GM23338 (cell line): Measurements from ENCODE around the gene GART. TPM values are rescaled to one million over a fixed set of nuclear protein-coding genes. Genes with fewer than 3 reads are reported as not detected.

Source experiments
- ATAC-seq: fragments of 200-7000 bp; cut with Tn5 transposase; 3 replicates; pipeline ENCODE4 v1.9.1; 2020
- DNase-seq: peaks from one replicate; pipeline ENCODE4 v3.0.0-alpha.2; 2015; ENCODE audit warnings: low spot score
- H2AFZ ChIP-seq: fragments of 200-600 bp; sonication (generic); 2 replicates; pipeline ENCODE4 v1.8.0; 2016; ENCODE audit warnings: antibody characterized with exemption, mild to moderate bottlenecking, moderate library complexity
- H3F3A ChIP-seq: fragments of 200-600 bp; sonication (generic); replicated peaks from 2 replicates; pipeline ENCODE4 v1.8.0; 2017; ENCODE audit warnings: antibody characterized with exemption, mixed run types, low read depth
- H3K27ac ChIP-seq: fragments of 200-600 bp; sonication (generic); 2 replicates; pipeline ENCODE4 v1.6.1; 2016; ENCODE audit warnings: low read depth
- H3K27me3 ChIP-seq: fragments of 200-600 bp; sonication (generic); 2 replicates; pipeline ENCODE4 v1.8.0; 2016; ENCODE audit warnings: mild to moderate bottlenecking, mixed run types, moderate library complexity; ENCODE audit not compliant: insufficient read depth
- H3K36me3 ChIP-seq: fragments of 200-600 bp; sonication (generic); 2 replicates; pipeline ENCODE4 v1.8.0; 2016; ENCODE audit warnings: mild to moderate bottlenecking; ENCODE audit not compliant: insufficient read depth
- H3K4me1 ChIP-seq: fragments of 200-600 bp; sonication (generic); 2 replicates; pipeline ENCODE4 v1.8.0; 2016; ENCODE audit warnings: mild to moderate bottlenecking, moderate library complexity; ENCODE audit not compliant: insufficient read depth
- H3K4me2 ChIP-seq: fragments of 200-600 bp; sonication (generic); 2 replicates; pipeline ENCODE4 v1.7.1; 2017; ENCODE audit warnings: mixed run types
- H3K4me3 ChIP-seq: fragments of 200-600 bp; sonication (generic); 2 replicates; pipeline ENCODE4 v1.6.1; 2016; ENCODE audit warnings: mixed run types
- H3K79me2 ChIP-seq: fragments of 200-600 bp; sonication (generic); replicated peaks from 2 replicates; pipeline ENCODE4 v1.8.0; 2017; ENCODE audit warnings: mild to moderate bottlenecking; ENCODE audit not compliant: insufficient read depth
- H3K9me2 ChIP-seq: fragments of 200-600 bp; sonication (generic); 2 replicates; pipeline ENCODE4 v1.8.0; 2017; ENCODE audit not compliant: insufficient read depth
- H4K20me1 ChIP-seq: fragments of 200-600 bp; sonication (generic); replicated peaks from 2 replicates; pipeline ENCODE4 v1.8.0; 2017; ENCODE audit warnings: mild to moderate bottlenecking; ENCODE audit not compliant: insufficient read depth
- H3K27ac Mint-ChIP-seq: 2 replicates; pipeline ENCODE4 v1.8.0; 2020; ENCODE audit warnings: inconsistent platforms, mild to moderate bottlenecking, moderate library complexity, mixed read lengths
- H3K27me3 Mint-ChIP-seq: 3 replicates; pipeline ENCODE4 v1.8.0; 2022; ENCODE audit warnings: low read depth, mild to moderate bottlenecking, moderate library complexity, mixed read lengths, inconsistent platforms; ENCODE audit not compliant: insufficient read depth, poor library complexity
- H3K36me3 Mint-ChIP-seq: 3 replicates; pipeline ENCODE4 v1.8.0; 2021; ENCODE audit warnings: low read depth, mild to moderate bottlenecking, inconsistent platforms, moderate library complexity, mixed read lengths
- H3K4me1 Mint-ChIP-seq: 3 replicates; pipeline ENCODE4 v1.8.0; 2020; ENCODE audit warnings: mild to moderate bottlenecking, inconsistent platforms, mixed read lengths
- H3K4me3 Mint-ChIP-seq: 3 replicates; pipeline ENCODE4 v1.8.0; 2021; ENCODE audit warnings: moderate library complexity, mild to moderate bottlenecking, inconsistent platforms, mixed read lengths
- H3K9me3 Mint-ChIP-seq: 3 replicates; pipeline ENCODE4 v1.8.0; 2020; ENCODE audit warnings: moderate library complexity, mild to moderate bottlenecking, inconsistent platforms, mixed read lengths
- CREB1 ChIP-seq: fragments of 250-450 bp; sonication (Bioruptor Pico); IDR thresholded peaks from 2 replicates; pipeline ENCODE4 v1.5.0; 2020; ENCODE audit warnings: low read depth, mild to moderate bottlenecking, moderate library complexity
- EZH2phosphoT487 ChIP-seq: fragments of 200-600 bp; sonication (generic); IDR thresholded peaks from one replicate; pipeline ENCODE4 v1.8.1; 2018; ENCODE audit warnings: antibody characterized with exemption; ENCODE audit not compliant: unreplicated experiment
- ZNF331 ChIP-seq: fragments of 250-450 bp; sonication (Bioruptor Pico); IDR thresholded peaks from 2 replicates; pipeline ENCODE4 v1.5.0; 2020; ENCODE audit warnings: low read depth, mild to moderate bottlenecking, moderate library complexity
- ZNF462 ChIP-seq: fragments of 250-450 bp; sonication (Bioruptor Pico); IDR thresholded peaks from 2 replicates; pipeline ENCODE4 v1.5.0; 2020; ENCODE audit warnings: mild to moderate bottlenecking, moderate library complexity
- polyA plus RNA-seq: library from polyadenylated mRNA; unstranded; fragments of >200 nt; fragmentation: Nextera tagmentation; extraction: Ambion mirVana; gene quantifications from 2 replicates; pipeline ENCODE4 v1.2.1, GENCODE V29; 2016
- total RNA-seq: library from RNA; depleted of rRNA; stranded (reverse); fragments of >200 nt; shearing (Covaris generic); gene quantifications from 2 replicates; pipeline ENCODE4 v1.2.3, GENCODE V29; 2014
- TF ChIP-seq, protein P1 (sequence below): IDR thresholded peaks from 2 replicates; pipeline ENCODE4 v1.6.1; 2016; ENCODE audit warnings: antibody characterized with exemption

Gene GART
- total and polyA plus RNA-seq, 2 experiments from 2014 or later: 87.6 to 224 TPM

- no peaks in the 10 kb centered on the region; the same call in 1 of the 2 replicates for H3K36me3 ChIP-seq
- TF ChIP-seq CREB1 (CRISPR knock-in tag) (no peak), ZNF331 (no peak), ZNF462 (CRISPR knock-in tag) (no peak), EZH2phosphoT487 (no peak)
- TF ChIP-seq, protein P1, sequence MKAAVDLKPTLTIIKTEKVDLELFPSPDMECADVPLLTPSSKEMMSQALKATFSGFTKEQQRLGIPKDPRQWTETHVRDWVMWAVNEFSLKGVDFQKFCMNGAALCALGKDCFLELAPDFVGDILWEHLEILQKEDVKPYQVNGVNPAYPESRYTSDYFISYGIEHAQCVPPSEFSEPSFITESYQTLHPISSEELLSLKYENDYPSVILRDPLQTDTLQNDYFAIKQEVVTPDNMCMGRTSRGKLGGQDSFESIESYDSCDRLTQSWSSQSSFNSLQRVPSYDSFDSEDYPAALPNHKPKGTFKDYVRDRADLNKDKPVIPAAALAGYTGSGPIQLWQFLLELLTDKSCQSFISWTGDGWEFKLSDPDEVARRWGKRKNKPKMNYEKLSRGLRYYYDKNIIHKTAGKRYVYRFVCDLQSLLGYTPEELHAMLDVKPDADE: no peak
- DNase-seq (no peak), ATAC-seq (no peak)
- no peaks in the 10 kb centered on the region for H3K9me2 ChIP-seq
- Mint-ChIP-seq H3K4me1 (peaks cover 9% of the 10 kb centered on the region), H3K27ac (no peak overlapping the region), H3K4me3 (no peak overlapping the region), H3K9me3 (no peaks in the 10 kb centered on the region), H3K36me3 (no peaks in the 10 kb centered on the region), H3K27me3 (no peaks in the 10 kb centered on the region)
- no peak overlapping the region for H3K4me2 ChIP-seq
- no peak overlapping the region for H2AFZ ChIP-seq
- H3K27ac ChIP-seq: no peak overlapping the region
- H3K4me3 ChIP-seq: no peak overlapping the region
- H3K27me3 ChIP-seq: no peaks in the 10 kb centered on the region
- peaks cover 8% of the 10 kb centered on the region; the same call in 1 of the 2 replicates for H3K4me1 ChIP-seq
- no peaks in the 10 kb centered on the region for H3K79me2 ChIP-seq
- no peaks in the 10 kb centered on the region for H3F3A ChIP-seq
- H4K20me1 ChIP-seq: no peaks in the 10 kb centered on the region; the same call in 1 of the 2 replicates
These were observed 83.1 kb downstream of the GART start for GRCh38 chr21:33458861-33459260.
